HG02885 (cell line): ENCODE results near the gene NDUFS2.
"Not testable (repeated sequence)": the region's sequence is repeated elsewhere in the genome, so short reads cannot be mapped to it uniquely, and the experiment has no call there.

ENCODE experiments used
- ATAC-seq: cut with Tn5 transposase; IDR thresholded peaks from one replicate; pipeline ENCODE4 v1.9.1; 2021; ENCODE audit warnings: mild to moderate bottlenecking; ENCODE audit not compliant: unreplicated experiment, poor library complexity

The NDUFS2 gene

GRCh38 chr1:161216945-161217712, 15.0 kb downstream of the NDUFS2 start:
- ATAC-seq = peak; percentile 85

GRCh38 chr1:161217831-161218230, 15.7 kb downstream of the NDUFS2 start:
- no peak for ATAC-seq

- ATAC-seq = no peak
Measured at GRCh38 chr1:161218301-161219077, 16.3 kb downstream of the NDUFS2 start.

- ATAC-seq = no peak
Measured at GRCh38 chr1:161219078-161219892, 17.1 kb downstream of the NDUFS2 start.

- ATAC-seq = no peak
Measured at GRCh38 chr1:161220002-161220401, 17.8 kb downstream of the NDUFS2 start.

GRCh38 chr1:161222175-161223019, 20.2 kb downstream of the NDUFS2 start:
- no peak for ATAC-seq

- ATAC-seq = no peak
Measured at GRCh38 chr1:161223805-161224694, 21.9 kb downstream of the NDUFS2 start.

GRCh38 chr1:161224695-161225087, 22.5 kb downstream of the NDUFS2 start:
- not testable (repeated sequence) for ATAC-seq

- ATAC-seq = no peak
Measured at GRCh38 chr1:161225178-161225533, 23.0 kb downstream of the NDUFS2 start.

GRCh38 chr1:161225534-161226319, 23.6 kb downstream of the NDUFS2 start, which contains the start of gene TOMM40L:
Gene TOMM40L, plus strand, starts transcription at chr1:161226060. Its CDS starts 430 bp downstream, at chr1:161226490.
- peak; percentile 96 for ATAC-seq

- ATAC-seq = no peak
Measured at GRCh38 chr1:161226320-161226711, 24.1 kb downstream of the NDUFS2 start.

GRCh38 chr1:161226759-161227158, 24.6 kb downstream of the NDUFS2 start:
- no peak for ATAC-seq

GRCh38 chr1:161227196-161227871, 25.2 kb downstream of the NDUFS2 start:
- ATAC-seq = peak; percentile 36

GRCh38 chr1:161228032-161228431, 25.9 kb downstream of the NDUFS2 start:
- no peak for ATAC-seq

GRCh38 chr1:161229896-161230295, 27.7 kb downstream of the NDUFS2 start:
- no peak for ATAC-seq

- ATAC-seq = no peak
Measured at GRCh38 chr1:161230762-161231161, 28.6 kb downstream of the NDUFS2 start.

- no peak for ATAC-seq
Measured at GRCh38 chr1:161233102-161233501, 30.9 kb downstream of the NDUFS2 start.
